Measurements from ENCODE around the gene ASB14. TPM values are rescaled to one million over a fixed set of nuclear protein-coding genes. Genes with fewer than 3 reads are reported as not detected.

The ASB14 gene
- total and polyA plus RNA-seq, 2 donors from 2014 or later = not detected

- no peak for TF ChIP-seq CTCF (IDR thresholded peaks at IDR 0.05; ENCODE audit: borderline replicate concordance, extremely low read depth, insufficient read depth)
- Histone ChIP-seq H3K36me3 (ENCODE audit: control insufficient read depth in 2 of 3, insufficient read depth in 3 of 3, low read length in 3 of 3) (no peaks in the 10 kb centered on the region), H3K9ac (ENCODE audit: low read length in 3 of 3) (no peak overlapping the region), H3K4me1 (ENCODE audit: control insufficient read depth in 2 of 3, insufficient read depth in 2 of 3, low read depth in 1 of 3, low read length in 3 of 3) (no peaks in the 10 kb centered on the region), H3K27me3 (ENCODE audit: control insufficient read depth, insufficient read depth, low read length) (no peaks in the 10 kb centered on the region), H3K27ac (ENCODE audit: low read depth in 2 of 2, low read length in 2 of 2) (no peak overlapping the region), H3K9me3 (ENCODE audit: control insufficient read depth in 2 of 3, insufficient read depth in 1 of 3, low read length in 3 of 3) (no peaks in the 10 kb centered on the region), H3K4me3 (ENCODE audit: low read length in 3 of 3) (no peak overlapping the region)
- no peak for FAIRE-seq
- peak in 1 of 5 donors; percentile 27 for DNase-seq
- intact Hi-C loops (cut with DNase I) = no loop called here
These were observed 9.2 kb downstream of the ASB14 start for GRCh38 chr3:57283334-57283733.

- no peak for DNase-seq
- Histone ChIP-seq H3K9ac (ENCODE audit: low read length in 3 of 3) (no peak overlapping the region), H3K4me3 (ENCODE audit: low read length in 3 of 3) (no peak overlapping the region), H3K36me3 (ENCODE audit: control insufficient read depth in 2 of 3, insufficient read depth in 3 of 3, low read length in 3 of 3) (no peaks in the 10 kb centered on the region), H3K27me3 (ENCODE audit: control insufficient read depth, insufficient read depth, low read length) (no peaks in the 10 kb centered on the region), H3K9me3 (ENCODE audit: control insufficient read depth in 2 of 3, insufficient read depth in 1 of 3, low read length in 3 of 3) (no peaks in the 10 kb centered on the region), H3K27ac (ENCODE audit: low read depth in 2 of 2, low read length in 2 of 2) (no peak overlapping the region), H3K4me1 (ENCODE audit: control insufficient read depth in 2 of 3, insufficient read depth in 2 of 3, low read depth in 1 of 3, low read length in 3 of 3) (no peaks in the 10 kb centered on the region)
- intact Hi-C loops (cut with DNase I) = no loop called here
- TF ChIP-seq CTCF (IDR thresholded peaks at IDR 0.05; ENCODE audit: borderline replicate concordance, extremely low read depth, insufficient read depth) = no peak
- no peak for FAIRE-seq
These were observed 10.8 kb downstream of the ASB14 start for GRCh38 chr3:57281715-57282114.

- H3K9ac ChIP-seq (ENCODE audit: low read length in 3 of 3) = no peak overlapping the region
- no peak for FAIRE-seq
- intact Hi-C loops (cut with DNase I) = no loop called here
- H3K4me1 ChIP-seq (ENCODE audit: control insufficient read depth in 2 of 3, insufficient read depth in 2 of 3, low read depth in 1 of 3, low read length in 3 of 3) = no peaks in the 10 kb centered on the region
- H3K27me3 ChIP-seq (ENCODE audit: control insufficient read depth, insufficient read depth, low read length) = no peaks in the 10 kb centered on the region
- H3K27ac ChIP-seq (ENCODE audit: low read depth in 2 of 2, low read length in 2 of 2) = no peak overlapping the region
- H3K36me3 ChIP-seq (ENCODE audit: control insufficient read depth in 2 of 3, insufficient read depth in 3 of 3, low read length in 3 of 3) = no peaks in the 10 kb centered on the region
- H3K4me3 ChIP-seq (ENCODE audit: low read length in 3 of 3) = no peak overlapping the region
- no peaks in the 10 kb centered on the region for H3K9me3 ChIP-seq (ENCODE audit: control insufficient read depth in 2 of 3, insufficient read depth in 1 of 3, low read length in 3 of 3)
- no peak for DNase-seq
- TF ChIP-seq CTCF (IDR thresholded peaks at IDR 0.05; ENCODE audit: borderline replicate concordance, extremely low read depth, insufficient read depth) = no peak
These were observed 12.8 kb downstream of the ASB14 start for GRCh38 chr3:57279685-57280084.

- no peak overlapping the region for H3K9ac ChIP-seq (ENCODE audit: low read length in 3 of 3)
- intact Hi-C loops (cut with DNase I) = no loop called here
- no peak for DNase-seq
These were observed 14.2 kb downstream of the ASB14 start for GRCh38 chr3:57278237-57278636.

More at GRCh38 chr3:57278237-57278636, 14.2 kb downstream of the ASB14 start:
- no peak for TF ChIP-seq CTCF (IDR thresholded peaks at IDR 0.05; ENCODE audit: borderline replicate concordance, extremely low read depth, insufficient read depth)
- Histone ChIP-seq H3K4me3 (ENCODE audit: low read length in 3 of 3) (no peak overlapping the region), H3K4me1 (ENCODE audit: control insufficient read depth in 2 of 3, insufficient read depth in 2 of 3, low read depth in 1 of 3, low read length in 3 of 3) (no peaks in the 10 kb centered on the region), H3K27ac (ENCODE audit: low read depth in 2 of 2, low read length in 2 of 2) (no peak overlapping the region), H3K27me3 (ENCODE audit: control insufficient read depth, insufficient read depth, low read length) (no peaks in the 10 kb centered on the region), H3K36me3 (ENCODE audit: control insufficient read depth in 2 of 3, insufficient read depth in 3 of 3, low read length in 3 of 3) (no peaks in the 10 kb centered on the region), H3K9me3 (ENCODE audit: control insufficient read depth in 2 of 3, insufficient read depth in 1 of 3, low read length in 3 of 3) (no peaks in the 10 kb centered on the region)
- FAIRE-seq = no peak
